Measurements from ENCODE around the gene ZNF814.
"Not testable (repeated sequence)": the region's sequence is repeated elsewhere in the genome, so short reads cannot be mapped to it uniquely, and the experiment has no call there.

ZNF814 gene

DNA sequence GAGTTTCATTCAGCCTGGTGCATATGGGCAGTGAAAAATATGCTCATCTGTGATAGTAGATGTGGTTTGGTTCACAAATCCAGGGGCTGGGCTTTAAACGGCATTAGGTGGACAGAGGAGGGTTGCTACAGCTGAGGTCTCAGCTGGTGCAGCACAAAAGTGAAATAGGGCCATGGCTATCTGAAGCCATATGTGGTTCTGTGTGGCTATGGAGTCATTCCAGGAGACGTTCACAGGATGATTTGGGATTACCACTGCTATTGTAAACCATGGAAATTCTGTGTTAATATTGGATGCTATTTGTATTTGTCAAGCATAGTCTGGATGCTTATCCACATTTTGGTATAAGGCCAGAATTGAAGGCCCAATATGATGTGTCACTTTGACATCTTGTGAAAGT is 34.7 kb downstream of the ZNF814 start:
- not testable (repeated sequence) for DNase-seq (ENCODE audit: low spot score)

DNA sequence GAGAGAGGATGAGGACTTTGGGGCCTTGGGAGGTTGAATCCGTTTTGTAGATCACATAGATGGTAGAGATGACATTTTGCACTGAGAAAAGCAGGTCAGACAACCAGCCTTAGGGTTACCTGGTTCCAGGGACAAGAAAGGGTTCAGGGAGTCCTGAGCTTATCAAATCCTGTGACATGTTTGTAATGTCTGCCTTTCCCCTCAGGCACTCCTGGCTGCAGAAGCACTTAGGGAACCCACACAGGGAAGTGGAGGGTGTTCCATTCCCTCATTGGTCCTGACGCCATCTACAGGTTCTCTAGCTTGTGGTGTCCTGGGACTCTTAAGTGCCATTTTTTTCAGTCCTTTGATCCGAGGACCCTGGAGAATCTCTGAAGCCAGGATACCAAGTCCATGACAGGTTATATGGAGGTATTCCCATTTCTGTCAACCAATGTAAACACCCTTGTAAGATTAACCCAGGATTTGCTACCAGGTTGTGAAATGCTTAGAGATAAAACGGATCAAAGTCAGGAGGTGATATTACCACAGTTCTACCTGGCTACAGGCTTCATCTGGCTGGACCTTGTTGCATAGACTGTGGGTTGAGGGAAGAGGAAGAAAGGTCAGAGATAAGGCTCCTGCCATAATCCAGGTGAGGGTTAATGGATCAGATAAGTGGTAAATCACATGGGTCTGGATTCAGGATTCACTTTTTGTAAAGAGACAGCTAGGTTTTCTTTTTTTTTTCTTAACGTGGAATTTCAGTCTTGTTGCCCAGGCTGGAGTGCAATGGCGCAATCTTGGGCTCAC is 36.8 kb downstream of the ZNF814 start:
- not testable (repeated sequence) for DNase-seq (ENCODE audit: low spot score)

- DNase-seq (ENCODE audit: low spot score), result peak; percentile 47
These were observed 38.3 kb downstream of the ZNF814 start for GRCh38 chr19:57850553-57851017.

- peak; percentile 89 for DNase-seq (ENCODE audit: low spot score)
These were observed 39.0 kb downstream of the ZNF814 start, which contains the start of gene ZNF587 for GRCh38 chr19:57849666-57850473. ZNF587 (plus strand) TSS chr19:57849859; CDS start chr19:57850039, 180 bp downstream.

- peak; percentile 30 for DNase-seq (ENCODE audit: low spot score)
These were observed 39.6 kb downstream of the ZNF814 start for GRCh38 chr19:57849162-57849665.

DNA sequence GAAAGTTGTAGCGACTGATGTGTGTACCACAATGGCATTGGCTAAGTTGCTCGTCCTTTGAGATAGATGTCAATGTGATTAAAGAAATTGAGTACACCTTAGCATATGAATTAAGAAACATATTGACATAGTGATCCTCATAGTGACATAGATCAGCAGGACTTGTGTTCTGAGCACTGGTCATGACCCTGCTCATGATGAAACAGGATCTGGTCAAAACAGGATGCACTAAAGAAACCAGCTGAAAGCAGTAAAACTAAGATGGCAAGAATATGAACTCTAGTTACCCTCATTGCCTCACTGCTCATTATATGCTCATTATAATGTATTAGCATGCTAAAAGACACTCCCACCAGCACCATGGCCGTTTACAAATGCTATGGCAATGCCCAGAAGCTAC is 41.7 kb downstream of the ZNF814 start:
- not testable (repeated sequence) for DNase-seq (ENCODE audit: low spot score)

DNA sequence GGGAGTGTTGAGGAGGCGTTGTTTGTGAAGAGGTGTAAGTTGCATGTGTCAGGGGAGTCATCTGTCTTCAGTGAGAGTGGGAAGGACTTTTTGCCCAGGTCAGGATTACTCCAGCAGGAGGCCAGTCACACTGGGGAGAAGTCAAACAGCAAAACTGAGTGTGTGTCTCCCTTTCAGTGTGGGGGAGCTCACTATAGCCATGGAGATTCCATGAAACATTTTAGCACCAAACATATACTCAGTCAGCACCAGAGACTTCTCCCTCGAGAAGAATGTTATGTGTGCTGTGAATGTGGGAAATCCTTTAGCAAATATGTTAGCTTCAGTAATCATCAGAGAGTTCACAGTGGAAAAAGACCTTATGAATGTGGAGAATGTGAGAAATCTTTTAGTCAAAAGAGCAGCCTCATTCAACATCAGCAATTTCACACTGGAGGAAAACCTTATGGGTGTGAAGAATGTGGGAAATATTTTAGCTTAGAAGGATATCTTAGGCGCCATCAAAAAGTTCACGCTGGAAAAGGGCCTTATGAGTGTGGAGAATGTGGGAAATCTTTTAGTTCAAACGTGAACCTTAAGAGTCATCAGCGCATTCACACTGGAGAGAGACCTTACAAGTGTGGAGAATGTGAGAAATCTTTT is 47.6 kb downstream of the ZNF814 start:
- no peak for DNase-seq (ENCODE audit: low spot score)

GRCh38 chr19:57838622-57839191 is 50.1 kb downstream of the ZNF814 start:
- DNase-seq (ENCODE audit: low spot score), result not testable (repeated sequence)

- not testable (repeated sequence) for DNase-seq (ENCODE audit: low spot score)
These were observed 51.8 kb downstream of the ZNF814 start for GRCh38 chr19:57836991-57837390.

GRCh38 chr19:57830071-57830602 is 58.7 kb downstream of the ZNF814 start, which contains the start of gene ZNF587B:
ZNF587B (plus strand) TSS chr19:57830299; CDS start chr19:57830529, 230 bp downstream.
- DNase-seq (ENCODE audit: low spot score), result peak; percentile 75

GRCh38 chr19:57829316-57829715 is 59.5 kb downstream of the ZNF814 start:
- DNase-seq (ENCODE audit: low spot score), result no peak

- no peak for DNase-seq (ENCODE audit: low spot score)
These were observed 63.3 kb downstream of the ZNF814 start for GRCh38 chr19:57825511-57825910.

GRCh38 chr19:57823608-57824007 is 65.2 kb downstream of the ZNF814 start:
- DNase-seq (ENCODE audit: low spot score), result not testable (repeated sequence)

- not testable (repeated sequence) for DNase-seq (ENCODE audit: low spot score)
These were observed 65.7 kb downstream of the ZNF814 start for GRCh38 chr19:57823155-57823554.

DNA sequence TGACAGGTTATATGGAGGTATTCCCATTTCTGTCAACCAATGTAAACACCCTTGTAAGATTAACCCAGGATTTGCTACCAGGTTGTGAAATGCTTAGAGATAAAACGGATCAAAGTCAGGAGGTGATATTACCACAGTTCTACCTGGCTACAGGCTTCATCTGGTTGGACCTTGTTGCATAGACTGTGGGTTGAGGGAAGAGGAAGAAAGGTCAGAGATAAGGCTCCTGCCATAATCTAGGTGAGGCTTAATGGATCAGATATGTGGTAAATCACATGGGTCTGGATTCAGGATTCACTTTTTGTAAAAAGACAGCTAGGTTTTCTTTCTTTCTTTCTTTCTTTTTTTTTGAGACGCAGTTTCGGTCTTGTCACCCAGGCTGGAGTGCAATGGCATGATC is 67.3 kb downstream of the ZNF814 start:
- not testable (repeated sequence) for DNase-seq (ENCODE audit: low spot score)

- not testable (repeated sequence) for DNase-seq (ENCODE audit: low spot score)
These were observed 67.7 kb downstream of the ZNF814 start for GRCh38 chr19:57821095-57821494.

DNA sequence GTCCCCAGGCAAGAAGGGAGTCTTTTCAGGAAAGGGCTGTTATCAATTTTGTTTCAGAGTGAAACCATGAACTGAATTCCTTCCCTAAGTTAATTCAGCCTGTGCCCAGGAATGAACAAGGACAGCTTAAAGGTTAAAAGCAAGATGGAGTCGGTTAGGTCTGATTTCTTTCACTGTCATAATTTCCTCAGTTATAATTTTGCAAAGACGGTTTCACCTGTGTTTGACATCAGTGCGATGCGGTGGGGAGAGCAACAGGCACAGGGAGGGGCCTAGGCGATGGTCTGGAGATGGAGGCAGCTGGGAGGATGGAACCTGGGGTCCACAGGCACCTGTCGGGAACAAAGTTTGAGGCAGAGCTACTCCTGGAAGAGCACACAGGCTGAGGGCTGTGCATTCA is 68.2 kb downstream of the ZNF814 start:
- DNase-seq (ENCODE audit: low spot score), result no peak

- peak; percentile 96 for DNase-seq (ENCODE audit: low spot score)
These were observed 69.2 kb downstream of the ZNF814 start for GRCh38 chr19:57819475-57820148.

GRCh38 chr19:57818378-57818777 is 70.5 kb downstream of the ZNF814 start:
- DNase-seq (ENCODE audit: low spot score), result no peak

- no peak for DNase-seq (ENCODE audit: low spot score)
These were observed 70.9 kb downstream of the ZNF814 start for GRCh38 chr19:57817976-57818375.

DNA sequence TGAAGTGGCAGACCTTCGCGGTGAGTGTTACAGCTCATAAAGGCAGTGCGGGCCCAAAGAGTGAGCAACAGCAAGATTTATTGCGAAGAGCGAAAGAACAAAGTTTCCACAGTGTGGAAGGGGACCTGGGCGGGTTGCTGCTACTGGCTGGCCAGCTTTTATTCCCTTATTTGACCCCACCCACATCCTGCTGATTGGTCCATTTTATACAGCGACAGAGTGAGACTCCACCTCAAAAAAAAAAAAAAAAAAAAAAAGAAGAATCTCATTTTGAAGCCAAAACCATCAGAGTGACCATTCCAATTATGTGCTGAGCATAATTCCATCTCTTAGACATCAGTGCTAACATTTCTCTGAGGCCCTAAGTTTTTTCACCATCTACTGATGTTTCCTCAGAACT is 72.2 kb downstream of the ZNF814 start:
- DNase-seq (ENCODE audit: low spot score), result no peak

Measured in RKO (cell line).